Activated naive CD8-positive, alpha-beta T cell (primary cell): ENCODE measurements around the gene HHIPL1.

Experiments used
- H3K27ac Mint-ChIP-seq: one replicate; pipeline ENCODE4 v1.8.0; 2021; ENCODE audit warnings: mixed read lengths
- H3K27me3 Mint-ChIP-seq: one replicate; pipeline ENCODE4 v1.8.0; 2021; ENCODE audit warnings: mixed read lengths
- H3K36me3 Mint-ChIP-seq: one replicate; pipeline ENCODE4 v1.8.0; 2021; ENCODE audit warnings: mixed read lengths
- H3K4me1 Mint-ChIP-seq: one replicate; pipeline ENCODE4 v1.8.0; 2021; ENCODE audit warnings: low read depth, mixed read lengths
- H3K4me3 Mint-ChIP-seq: one replicate; pipeline ENCODE4 v1.8.0; 2021; ENCODE audit warnings: mild to moderate bottlenecking, mixed read lengths
- H3K9me3 Mint-ChIP-seq: one replicate; pipeline ENCODE4 v1.8.0; 2021; ENCODE audit warnings: low read depth, mixed read lengths

Gene HHIPL1

GRCh38 chr14:99670361-99671234 is 25.7 kb downstream of the HHIPL1 start:
- H3K36me3 Mint-ChIP-seq: no peaks in the 10 kb centered on the region
- peak overlapping the region; percentile 1 for H3K27ac Mint-ChIP-seq
- H3K4me1 Mint-ChIP-seq: peaks cover 1% of the 10 kb centered on the region
- no peak overlapping the region for H3K4me3 Mint-ChIP-seq
- H3K9me3 Mint-ChIP-seq: no peaks in the 10 kb centered on the region
- peaks cover 2% of the 10 kb centered on the region for H3K27me3 Mint-ChIP-seq

GRCh38 chr14:99671235-99672224 is 26.6 kb downstream of the HHIPL1 start:
- no peaks in the 10 kb centered on the region for H3K36me3 Mint-ChIP-seq
- no peak overlapping the region for H3K4me3 Mint-ChIP-seq
- no peaks in the 10 kb centered on the region for H3K27me3 Mint-ChIP-seq
- peaks cover 5% of the 10 kb centered on the region for H3K4me1 Mint-ChIP-seq
- no peak overlapping the region for H3K27ac Mint-ChIP-seq
- H3K9me3 Mint-ChIP-seq: no peaks in the 10 kb centered on the region

- Mint-ChIP-seq H3K9me3 (no peaks in the 10 kb centered on the region), H3K4me1 (peaks cover 7% of the 10 kb centered on the region), H3K27me3 (no peaks in the 10 kb centered on the region), H3K4me3 (no peak overlapping the region), H3K27ac (no peak overlapping the region), H3K36me3 (no peaks in the 10 kb centered on the region)
Observed at GRCh38 chr14:99672506-99673304, 27.8 kb downstream of the HHIPL1 start.

GRCh38 chr14:99673305-99674063 is 28.6 kb downstream of the HHIPL1 start:
- H3K9me3 Mint-ChIP-seq: peaks cover 3% of the 10 kb centered on the region
- H3K36me3 Mint-ChIP-seq: no peaks in the 10 kb centered on the region
- peaks cover 7% of the 10 kb centered on the region for H3K4me1 Mint-ChIP-seq
- H3K27ac Mint-ChIP-seq: no peak overlapping the region
- no peak overlapping the region for H3K4me3 Mint-ChIP-seq
- H3K27me3 Mint-ChIP-seq: no peaks in the 10 kb centered on the region

- Mint-ChIP-seq H3K36me3 (no peaks in the 10 kb centered on the region), H3K9me3 (peaks cover 7% of the 10 kb centered on the region), H3K4me1 (peaks cover 7% of the 10 kb centered on the region), H3K4me3 (no peak overlapping the region), H3K27me3 (no peaks in the 10 kb centered on the region), H3K27ac (no peak overlapping the region)
Observed at GRCh38 chr14:99674064-99674650, 29.2 kb downstream of the HHIPL1 start.

- Mint-ChIP-seq H3K27ac (no peak overlapping the region), H3K36me3 (no peaks in the 10 kb centered on the region), H3K9me3 (peaks cover 7% of the 10 kb centered on the region), H3K27me3 (no peaks in the 10 kb centered on the region), H3K4me3 (no peak overlapping the region), H3K4me1 (peaks cover 7% of the 10 kb centered on the region)
Observed at GRCh38 chr14:99674776-99675381, 29.9 kb downstream of the HHIPL1 start.

- no peaks in the 10 kb centered on the region for H3K27me3 Mint-ChIP-seq
- peaks cover 7% of the 10 kb centered on the region for H3K4me1 Mint-ChIP-seq
- H3K27ac Mint-ChIP-seq: no peak overlapping the region
- H3K9me3 Mint-ChIP-seq: peaks cover 7% of the 10 kb centered on the region
- peak overlapping the region; percentile 27 for H3K4me3 Mint-ChIP-seq
- no peaks in the 10 kb centered on the region for H3K36me3 Mint-ChIP-seq
Observed at GRCh38 chr14:99675382-99675835, 30.5 kb downstream of the HHIPL1 start.

- no peak overlapping the region for H3K27ac Mint-ChIP-seq
- H3K4me3 Mint-ChIP-seq: no peak overlapping the region
- H3K4me1 Mint-ChIP-seq: peaks cover 7% of the 10 kb centered on the region
- no peaks in the 10 kb centered on the region for H3K27me3 Mint-ChIP-seq
- no peaks in the 10 kb centered on the region for H3K36me3 Mint-ChIP-seq
- peaks cover 7% of the 10 kb centered on the region for H3K9me3 Mint-ChIP-seq
Observed at GRCh38 chr14:99675951-99676350, 31.0 kb downstream of the HHIPL1 start.

- peaks cover 7% of the 10 kb centered on the region for H3K4me1 Mint-ChIP-seq
Observed at GRCh38 chr14:99676657-99677056, 31.7 kb downstream of the HHIPL1 start.

GRCh38 chr14:99677231-99678140 is 32.6 kb downstream of the HHIPL1 start:
- Mint-ChIP-seq H3K4me1 (peaks cover 6% of the 10 kb centered on the region), H3K9me3 (peaks cover 7% of the 10 kb centered on the region), H3K27ac (no peak overlapping the region), H3K27me3 (no peaks in the 10 kb centered on the region), H3K36me3 (no peaks in the 10 kb centered on the region), H3K4me3 (no peak overlapping the region)

More at GRCh38 chr14:99676657-99677056, 31.7 kb downstream of the HHIPL1 start:
- Mint-ChIP-seq H3K4me3 (no peak overlapping the region), H3K27me3 (no peaks in the 10 kb centered on the region), H3K27ac (no peak overlapping the region), H3K36me3 (no peaks in the 10 kb centered on the region), H3K9me3 (peaks cover 7% of the 10 kb centered on the region)

GRCh38 chr14:99678198-99678597 is 33.3 kb downstream of the HHIPL1 start:
- H3K27ac Mint-ChIP-seq: no peak overlapping the region
- H3K36me3 Mint-ChIP-seq: no peaks in the 10 kb centered on the region
- peaks cover 7% of the 10 kb centered on the region for H3K9me3 Mint-ChIP-seq
- H3K4me1 Mint-ChIP-seq: peaks cover 9% of the 10 kb centered on the region
- no peak overlapping the region for H3K4me3 Mint-ChIP-seq
- H3K27me3 Mint-ChIP-seq: no peaks in the 10 kb centered on the region

GRCh38 chr14:99679111-99679510 is 34.2 kb downstream of the HHIPL1 start:
- H3K4me1 Mint-ChIP-seq: peaks cover 9% of the 10 kb centered on the region
- H3K27me3 Mint-ChIP-seq: no peaks in the 10 kb centered on the region
- no peak overlapping the region for H3K27ac Mint-ChIP-seq
- no peak overlapping the region for H3K4me3 Mint-ChIP-seq
- H3K36me3 Mint-ChIP-seq: no peaks in the 10 kb centered on the region
- peaks cover 7% of the 10 kb centered on the region for H3K9me3 Mint-ChIP-seq
